ENCODE results near the gene LIMA1. TPM values are rescaled to one million over a fixed set of nuclear protein-coding genes. Genes with fewer than 3 reads are reported as not detected.

Gene LIMA1
- total RNA-seq, 1 donor from 2014 or later = 40.9 TPM

GRCh38 chr12:50242751-50243191, 40.5 kb downstream of the LIMA1 start:
- H3K36me3 Mint-ChIP-seq (ENCODE audit: insufficient read depth) = peaks cover 10% of the 10 kb centered on the region
- no peaks in the 10 kb centered on the region for H3K27me3 Mint-ChIP-seq
- H3K27ac Mint-ChIP-seq = no peak overlapping the region
- H3K4me3 Mint-ChIP-seq (ENCODE audit: low read depth) = no peak overlapping the region
- no peak for DNase-seq (ENCODE audit: low spot score, unreplicated experiment)
- peaks cover 14% of the 10 kb centered on the region for H3K4me1 Mint-ChIP-seq (ENCODE audit: low read depth)
- H3K9me3 Mint-ChIP-seq (ENCODE audit: low read depth) = no peaks in the 10 kb centered on the region
- no peak for TF ChIP-seq CTCF (IDR thresholded peaks at IDR 0.05; ENCODE audit: unreplicated experiment)

GRCh38 chr12:50241178-50241577, 42.1 kb downstream of the LIMA1 start:
- Mint-ChIP-seq H3K36me3 (ENCODE audit: insufficient read depth) (peaks cover 12% of the 10 kb centered on the region), H3K9me3 (ENCODE audit: low read depth) (no peaks in the 10 kb centered on the region), H3K4me3 (ENCODE audit: low read depth) (no peak overlapping the region), H3K4me1 (ENCODE audit: low read depth) (peaks cover 14% of the 10 kb centered on the region), H3K27ac (no peak overlapping the region), H3K27me3 (no peaks in the 10 kb centered on the region)
- no peak for TF ChIP-seq CTCF (IDR thresholded peaks at IDR 0.05; ENCODE audit: unreplicated experiment)
- DNase-seq (ENCODE audit: low spot score, unreplicated experiment) = no peak

GRCh38 chr12:50240792-50241114, 42.6 kb downstream of the LIMA1 start:
- no peak for TF ChIP-seq CTCF (IDR thresholded peaks at IDR 0.05; ENCODE audit: unreplicated experiment)
- no peak for DNase-seq (ENCODE audit: low spot score, unreplicated experiment)
- Mint-ChIP-seq H3K4me3 (ENCODE audit: low read depth) (no peak overlapping the region), H3K4me1 (ENCODE audit: low read depth) (peaks cover 14% of the 10 kb centered on the region), H3K36me3 (ENCODE audit: insufficient read depth) (peaks cover 12% of the 10 kb centered on the region), H3K27me3 (no peaks in the 10 kb centered on the region), H3K9me3 (ENCODE audit: low read depth) (no peaks in the 10 kb centered on the region), H3K27ac (no peak overlapping the region)

GRCh38 chr12:50240096-50240791, 43.1 kb downstream of the LIMA1 start:
- TF ChIP-seq CTCF (IDR thresholded peaks at IDR 0.05; ENCODE audit: unreplicated experiment) = no peak
- Mint-ChIP-seq H3K4me1 (ENCODE audit: low read depth) (peaks cover 14% of the 10 kb centered on the region), H3K27ac (no peak overlapping the region), H3K9me3 (ENCODE audit: low read depth) (no peaks in the 10 kb centered on the region), H3K36me3 (ENCODE audit: insufficient read depth) (peaks cover 9% of the 10 kb centered on the region), H3K4me3 (ENCODE audit: low read depth) (no peak overlapping the region), H3K27me3 (no peaks in the 10 kb centered on the region)
- DNase-seq (ENCODE audit: low spot score, unreplicated experiment) = no peak

GRCh38 chr12:50239355-50239891, 43.9 kb downstream of the LIMA1 start:
- no peaks in the 10 kb centered on the region for H3K9me3 Mint-ChIP-seq (ENCODE audit: low read depth)
- DNase-seq (ENCODE audit: low spot score, unreplicated experiment) = no peak
- no peak overlapping the region for H3K4me3 Mint-ChIP-seq (ENCODE audit: low read depth)
- H3K36me3 Mint-ChIP-seq (ENCODE audit: insufficient read depth) = peaks cover 5% of the 10 kb centered on the region
- H3K27me3 Mint-ChIP-seq = no peaks in the 10 kb centered on the region
- no peak overlapping the region for H3K27ac Mint-ChIP-seq
- peaks cover 14% of the 10 kb centered on the region for H3K4me1 Mint-ChIP-seq (ENCODE audit: low read depth)
- TF ChIP-seq CTCF (IDR thresholded peaks at IDR 0.05; ENCODE audit: unreplicated experiment) = no peak
